Neuronal stem cell (in vitro differentiated cells): ENCODE data around the gene AHCTF1.

Source experiments
- DNase-seq: peaks from one replicate; pipeline ENCODE4 v3.0.0-alpha.2; 2013; ENCODE audit warnings: low spot score
- H2AFZ ChIP-seq: one replicate; pipeline ENCODE4 v1.6.1; 2013; ENCODE audit warnings: mild to moderate bottlenecking, low read length, inconsistent platforms
- H2AK5ac ChIP-seq: 2 replicates; pipeline ENCODE4 v1.6.1; 2013; ENCODE audit warnings: low read depth, mild to moderate bottlenecking, inconsistent platforms, low read length, moderate library complexity, mixed read lengths
- H2BK120ac ChIP-seq: 2 replicates; pipeline ENCODE4 v1.6.1; 2013; ENCODE audit warnings: low read depth, mild to moderate bottlenecking, inconsistent platforms, low read length, moderate library complexity, mixed read lengths
- H2BK12ac ChIP-seq: one replicate; pipeline ENCODE4 v1.6.1; 2013; ENCODE audit warnings: low read length, inconsistent platforms
- H2BK15ac ChIP-seq: 2 replicates; pipeline ENCODE4 v1.6.1; 2013; ENCODE audit warnings: mild to moderate bottlenecking, low read length, inconsistent platforms, mixed read lengths
- H2BK5ac ChIP-seq: one replicate; pipeline ENCODE4 v1.6.1; 2013; ENCODE audit warnings: inconsistent platforms, mild to moderate bottlenecking, low read length, moderate library complexity
- H3K14ac ChIP-seq: one replicate; pipeline ENCODE4 v1.6.1; 2013; ENCODE audit warnings: low read length, inconsistent platforms
- H3K18ac ChIP-seq: 2 replicates; pipeline ENCODE4 v1.6.1; 2013; ENCODE audit warnings: low read length, inconsistent platforms
- H3K23ac ChIP-seq: 2 replicates; pipeline ENCODE4 v1.6.1; 2013; ENCODE audit warnings: low read depth, mild to moderate bottlenecking, mixed read lengths, low read length, inconsistent platforms; ENCODE audit not compliant: poor library complexity
- H3K27ac ChIP-seq: replicated peaks from 3 replicates; pipeline ENCODE4 v1.5.1; 2013; ENCODE audit warnings: low read length, inconsistent platforms
- H3K27me3 ChIP-seq, 3 experiments: 2 replicates each; pipeline ENCODE4 v1.6.1; 2013; ENCODE audit warnings: low read length in 3 of 3, mild to moderate bottlenecking in 2 of 3, inconsistent platforms in 1 of 3, low read depth in 1 of 3, mixed read lengths in 1 of 3, moderate library complexity in 1 of 3; ENCODE audit not compliant: control insufficient read depth in 3 of 3, insufficient read depth in 3 of 3
- H3K36me3 ChIP-seq, 2 donors: replicated peaks in 1 of 2; 2 replicates each; pipeline ENCODE4 v1.6.1; 2013; ENCODE audit warnings: low read length in 2 of 2; ENCODE audit not compliant: control insufficient read depth in 2 of 2, insufficient read depth in 2 of 2
- H3K4ac ChIP-seq: 2 replicates; pipeline ENCODE4 v1.6.1; 2013; ENCODE audit warnings: inconsistent platforms, mild to moderate bottlenecking, low read length, moderate library complexity
- H3K4me1 ChIP-seq, 2 donors: 1 replicate in 1 of 2; 2 replicates in 1 of 2; pipeline ENCODE4 v1.6.1; 2013; ENCODE audit warnings: low read length in 2 of 2, low read depth in 1 of 2; ENCODE audit not compliant: control insufficient read depth in 2 of 2, insufficient read depth in 1 of 2
- H3K4me2 ChIP-seq: one replicate; pipeline ENCODE4 v1.6.1; 2013; ENCODE audit warnings: mild to moderate bottlenecking, low read length, inconsistent platforms; ENCODE audit not compliant: insufficient read depth, poor library complexity, severe bottlenecking
- H3K4me3 ChIP-seq, 2 donors: 2 replicates each; pipeline ENCODE4 v1.5.1; 2013; ENCODE audit warnings: low read length in 2 of 2, mild to moderate bottlenecking in 2 of 2, inconsistent platforms in 1 of 2, moderate library complexity in 1 of 2
- H3K79me1 ChIP-seq: one replicate; pipeline ENCODE4 v1.6.1; 2013; ENCODE audit warnings: low read depth, mild to moderate bottlenecking, inconsistent platforms, low read length, moderate library complexity
- H3K9ac ChIP-seq: one replicate; pipeline ENCODE4 v1.6.1; 2013; ENCODE audit warnings: mild to moderate bottlenecking, low read depth, low read length, inconsistent platforms; ENCODE audit not compliant: poor library complexity
- H3K9me3 ChIP-seq, 2 donors: replicated peaks in 1 of 2; 2 replicates each; pipeline versions ENCODE3 to v1.6.1; 2013; ENCODE audit warnings: low read length in 2 of 2, mild to moderate bottlenecking in 2 of 2, inconsistent platforms in 1 of 2, low read depth in 1 of 2, mixed read lengths in 1 of 2, moderate library complexity in 1 of 2; ENCODE audit not compliant: control insufficient read depth in 2 of 2, insufficient read depth in 1 of 2
- H4K8ac ChIP-seq: one replicate; pipeline ENCODE4 v1.6.1; 2013; ENCODE audit warnings: low read depth, mild to moderate bottlenecking, inconsistent platforms, low read length, moderate library complexity
- H4K91ac ChIP-seq: one replicate; pipeline ENCODE4 v1.6.1; 2013; ENCODE audit warnings: low read length, low read depth, mild to moderate bottlenecking, inconsistent platforms; ENCODE audit not compliant: poor library complexity
- WGBS, 2 donors: extraction: QIAGEN DNeasy Blood & Tissue Kit; methylation state at CpG; one replicate each; pipeline ENCODE4 v1.1.7; 2013; ENCODE audit warnings: missing lambda C conversion rate in 2 of 2, mixed read lengths in 1 of 2; ENCODE audit not compliant: insufficient read length in 2 of 2, insufficient replicate concordance in 1 of 2; ENCODE audit errors: extremely low coverage in 2 of 2; 5-methylcytosine and 5-hydroxymethylcytosine counted together

The AHCTF1 gene

DNA sequence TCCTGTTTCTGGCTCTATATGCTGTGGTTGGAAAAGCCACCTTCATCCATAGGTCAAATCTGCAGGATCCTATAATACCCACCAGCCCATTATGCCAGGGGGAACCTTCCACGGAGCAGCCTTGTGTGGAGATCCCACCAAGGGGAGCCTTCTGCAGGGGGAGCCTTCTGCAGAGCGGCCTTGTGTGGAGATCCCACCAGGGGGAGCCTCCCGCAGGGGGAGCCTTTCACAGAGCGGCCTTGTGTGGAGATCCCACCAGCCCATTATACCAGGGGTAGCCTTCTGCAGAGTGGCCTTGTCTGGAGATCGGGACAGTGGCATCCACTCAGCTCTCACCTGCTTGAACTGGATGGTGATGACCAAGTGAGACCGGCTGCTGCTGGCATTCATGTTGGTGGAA, 122.3 kb downstream of the AHCTF1 start:
- no peak for DNase-seq
- no peaks in the 10 kb centered on the region for H3K36me3 ChIP-seq
- no peak overlapping the region for H2BK5ac ChIP-seq
- H3K4me3 ChIP-seq, result no peak overlapping the region
- WGBS, 2 donors, result no CpG with 5 or more reads among the region's 6 CpGs
- no peak overlapping the region for H3K18ac ChIP-seq
- H2BK120ac ChIP-seq, result no peak overlapping the region
- H3K4me2 ChIP-seq, result no peak overlapping the region
- H3K14ac ChIP-seq, result no peak overlapping the region
- H2BK15ac ChIP-seq, result no peak overlapping the region
- H2AK5ac ChIP-seq, result no peak overlapping the region
- H3K4me1 ChIP-seq, result peaks cover 0 to 1% of the 10 kb centered on the region in 2 donors
- no peak overlapping the region for H3K9ac ChIP-seq
- no peaks in the 10 kb centered on the region for H3K27me3 ChIP-seq
- peaks cover 0 to 3% of the 10 kb centered on the region in 2 donors for H3K9me3 ChIP-seq
- H3K4ac ChIP-seq, result no peak overlapping the region
- no peak overlapping the region for H2BK12ac ChIP-seq
- no peak overlapping the region for H3K23ac ChIP-seq
- H4K8ac ChIP-seq, result no peak overlapping the region
- H2AFZ ChIP-seq, result no peak overlapping the region
- H3K27ac ChIP-seq, result no peak overlapping the region
- no peaks in the 10 kb centered on the region for H3K79me1 ChIP-seq
- H4K91ac ChIP-seq, result no peak overlapping the region

DNA sequence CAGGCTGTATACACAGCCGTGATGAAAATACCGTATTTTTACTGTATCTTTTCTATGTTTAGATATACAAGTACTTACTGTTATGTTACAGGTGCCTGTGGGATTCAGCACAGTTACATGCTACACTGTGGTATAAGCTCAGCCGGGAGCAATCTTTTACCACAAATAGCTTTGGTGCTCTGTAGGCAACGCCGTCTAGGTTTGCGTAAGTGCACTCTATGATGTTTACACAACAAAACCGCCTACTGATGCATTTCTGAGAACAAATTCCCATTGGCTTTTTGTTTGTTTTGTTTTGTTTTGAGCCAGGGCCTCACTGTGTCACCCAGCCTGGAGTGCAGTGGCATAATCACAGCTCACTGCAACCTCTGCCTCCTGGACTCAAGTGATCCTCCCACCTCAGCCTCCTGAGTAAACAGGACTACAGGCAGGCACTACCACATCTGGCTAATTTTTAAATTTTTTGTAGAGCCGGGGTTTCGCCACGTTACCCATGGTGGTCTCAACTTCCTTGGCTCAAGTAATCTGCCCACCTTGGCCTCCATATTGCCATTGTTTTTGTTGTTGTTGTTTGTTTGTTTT, 126.5 kb downstream of the AHCTF1 start:
- WGBS, 2 donors, result no CpG with 5 or more reads among the region's 10 CpGs

DNA sequence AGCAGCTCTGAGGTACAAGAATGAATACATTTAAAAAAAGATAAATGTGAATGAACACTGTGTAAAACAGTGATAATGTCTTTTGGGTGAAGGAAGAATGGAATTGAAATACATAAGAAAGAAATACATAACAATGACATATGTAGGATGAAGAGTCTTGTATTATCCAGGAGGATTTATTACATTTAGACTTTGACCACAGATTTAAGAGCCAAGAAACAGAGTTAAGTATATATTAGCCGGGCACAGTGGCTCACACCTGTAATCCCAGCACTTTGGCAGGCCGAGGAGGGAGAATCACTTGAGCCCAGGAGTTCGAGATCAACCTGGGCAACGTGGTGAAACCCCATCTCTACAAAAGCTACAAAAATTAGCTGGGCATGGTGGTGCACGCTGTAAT, 127.9 kb downstream of the AHCTF1 start:
- no peak overlapping the region for H3K9ac ChIP-seq
- no peak overlapping the region for H3K4ac ChIP-seq
- H4K91ac ChIP-seq, result no peak overlapping the region
- no CpG with 5 or more reads among the region's 5 CpGs for WGBS, 2 donors
- no peak overlapping the region for H4K8ac ChIP-seq
- no peak overlapping the region for H2BK120ac ChIP-seq
- no peak overlapping the region for H2AFZ ChIP-seq
- no peak overlapping the region for H2AK5ac ChIP-seq
- H2BK5ac ChIP-seq, result no peak overlapping the region
- no peaks in the 10 kb centered on the region for H3K36me3 ChIP-seq
- no peak overlapping the region for H3K4me3 ChIP-seq
- no peak overlapping the region for H3K4me2 ChIP-seq
- H2BK12ac ChIP-seq, result no peak overlapping the region
- H2BK15ac ChIP-seq, result no peak overlapping the region
- H3K27ac ChIP-seq, result no peak overlapping the region
- H3K23ac ChIP-seq, result no peak overlapping the region
- no peak overlapping the region for H3K18ac ChIP-seq
- peaks cover 0 to 5% (median 0%) of the 10 kb centered on the region in 3 experiments for H3K27me3 ChIP-seq
- H3K9me3 ChIP-seq, result peaks cover 0 to 3% of the 10 kb centered on the region in 2 donors
- H3K14ac ChIP-seq, result no peak overlapping the region
- H3K79me1 ChIP-seq, result no peaks in the 10 kb centered on the region
- peaks cover 6% of the 10 kb centered on the region in 2 donors for H3K4me1 ChIP-seq
- no peak for DNase-seq

More for the DNA sequence above, 126.5 kb downstream of the AHCTF1 start:
- Histone ChIP-seq H3K23ac (no peak overlapping the region), H4K8ac (no peak overlapping the region), H2BK5ac (no peak overlapping the region), H4K91ac (no peak overlapping the region), H3K36me3 (no peaks in the 10 kb centered on the region), H3K14ac (no peak overlapping the region), H2AK5ac (no peak overlapping the region), H3K79me1 (no peaks in the 10 kb centered on the region), H3K18ac (no peak overlapping the region), H3K27me3 (no peaks in the 10 kb centered on the region), H2BK120ac (no peak overlapping the region), H3K9ac (no peak overlapping the region), H3K9me3 (peaks cover 0 to 3% of the 10 kb centered on the region in 2 donors), H3K4me2 (no peak overlapping the region), H3K27ac (no peak overlapping the region), H3K4me3 (no peak overlapping the region), H2BK12ac (no peak overlapping the region), H3K4ac (no peak overlapping the region), H3K4me1 (no peaks in the 10 kb centered on the region), H2BK15ac (no peak overlapping the region), H2AFZ (no peak overlapping the region)
- no peak for DNase-seq

DNA sequence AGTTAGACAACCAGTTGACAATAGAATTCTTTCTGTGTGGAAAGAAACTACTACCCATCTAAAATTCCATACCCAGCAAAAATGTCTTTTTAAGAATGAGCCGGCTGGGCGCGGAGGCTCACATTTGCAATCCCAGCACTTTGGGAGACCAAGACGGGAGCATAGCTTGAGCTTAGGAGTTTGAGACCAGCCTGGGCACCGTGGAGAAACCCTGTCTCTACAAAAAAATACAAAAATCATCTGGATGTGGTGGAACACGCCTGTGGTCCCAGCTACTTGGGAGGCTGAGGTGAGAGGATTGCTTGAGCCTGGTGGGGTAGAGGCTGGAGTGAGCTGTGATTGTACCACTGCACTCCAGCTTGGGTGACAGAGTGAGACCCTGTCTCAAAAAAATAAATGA, 128.4 kb downstream of the AHCTF1 start:
- Histone ChIP-seq H4K91ac (no peak overlapping the region), H3K27me3 (peaks cover 0 to 8% (median 0%) of the 10 kb centered on the region in 3 experiments), H2AFZ (no peak overlapping the region), H3K79me1 (no peaks in the 10 kb centered on the region), H3K4ac (no peak overlapping the region), H3K27ac (no peak overlapping the region), H3K23ac (no peak overlapping the region), H3K36me3 (no peaks in the 10 kb centered on the region), H3K9me3 (peaks cover 0 to 3% of the 10 kb centered on the region in 2 donors), H4K8ac (no peak overlapping the region), H2BK5ac (no peak overlapping the region), H3K14ac (no peak overlapping the region), H2AK5ac (no peak overlapping the region), H3K4me2 (no peak overlapping the region), H2BK120ac (no peak overlapping the region), H3K4me1 (peaks cover 6 to 8% of the 10 kb centered on the region in 2 donors), H3K18ac (no peak overlapping the region), H2BK15ac (no peak overlapping the region), H2BK12ac (no peak overlapping the region), H3K4me3 (no peak overlapping the region), H3K9ac (no peak overlapping the region)
- DNase-seq, result no peak
- no CpG with 5 or more reads among the region's 6 CpGs for WGBS, 2 donors
